HG03354 (cell line): ENCODE data around the gene ZDHHC7.

ENCODE experiments used
- ATAC-seq: cut with Tn5 transposase; IDR thresholded peaks from one replicate; pipeline ENCODE4 v1.9.1; 2021; ENCODE audit warnings: mild to moderate bottlenecking; ENCODE audit not compliant: unreplicated experiment, poor library complexity, severe bottlenecking

The ZDHHC7 gene

GRCh38 chr16:84927621-84928591 lies 83.4 kb downstream of the ZDHHC7 start:
- no peak for ATAC-seq

GRCh38 chr16:84926462-84926861 lies 84.9 kb downstream of the ZDHHC7 start:
- no peak for ATAC-seq

- ATAC-seq = no peak
Measured at GRCh38 chr16:84925773-84926372, 85.5 kb downstream of the ZDHHC7 start.

GRCh38 chr16:84925092-84925772 lies 86.1 kb downstream of the ZDHHC7 start:
- ATAC-seq = no peak

- no peak for ATAC-seq
Measured at GRCh38 chr16:84924331-84925091, 86.8 kb downstream of the ZDHHC7 start.
